ENCODE measurements around the gene TMEM187. TPM values are rescaled to one million over a fixed set of nuclear protein-coding genes. Genes with fewer than 3 reads are reported as not detected.

The TMEM187 gene
- total and polyA plus RNA-seq, 3 donors from 2014 or later = 6.1 to 15.7 (median 13.1) TPM

- intact Hi-C loops (cut with DNase I; ENCODE audit: low total_unique reads) = no loop called here
- 14 to 17% methylated on average over 1 to 5 of the region's 12 CpGs for WGBS, 2 donors
- peak overlapping the region in 1 of 2 donors; percentile 30 for H3K27ac ChIP-seq
- no peaks in the 10 kb centered on the region for H3K9me3 ChIP-seq
- peak overlapping the region in 1 of 2 donors; percentile 88 for H3K4me3 ChIP-seq
- H3K36me3 ChIP-seq (ENCODE audit: low read depth, missing control alignments) = no peaks in the 10 kb centered on the region
- H3K27me3 ChIP-seq = no peaks in the 10 kb centered on the region
- no peak for TF ChIP-seq CTCF (IDR thresholded peaks at IDR 0.05)
- TF ChIP-seq POLR2A (IDR thresholded peaks at IDR 0.05) = no peak
- no peak for DNase-seq
- H3K4me1 ChIP-seq = peaks cover 19% of the 10 kb centered on the region
These were observed 3.8 kb upstream of the TMEM187 start for GRCh38 chrX:153968754-153969124.

- peaks cover 19% of the 10 kb centered on the region for H3K4me1 ChIP-seq
These were observed 3.2 kb upstream of the TMEM187 start for GRCh38 chrX:153969125-153969903.

GRCh38 chrX:153969904-153970356, 2.6 kb upstream of the TMEM187 start:
- WGBS, 2 donors = 1 to 3% methylated on average over 12 to 26 of the region's 26 CpGs
- peak overlapping the region; percentile 74 to 88 for H3K4me3 ChIP-seq
- intact Hi-C loops (cut with DNase I; ENCODE audit: low total_unique reads) = no loop called here
- no peak for TF ChIP-seq POLR2A (IDR thresholded peaks at IDR 0.05)
- no peak for TF ChIP-seq CTCF (IDR thresholded peaks at IDR 0.05)
- no peaks in the 10 kb centered on the region for H3K36me3 ChIP-seq (ENCODE audit: low read depth, missing control alignments)
- no peaks in the 10 kb centered on the region for H3K27me3 ChIP-seq
- peak overlapping the region; percentile 98 to 99 for H3K27ac ChIP-seq
- peak; percentile 43 for DNase-seq
- H3K4me1 ChIP-seq = peaks cover 15% of the 10 kb centered on the region
- no peaks in the 10 kb centered on the region for H3K9me3 ChIP-seq

More at GRCh38 chrX:153969125-153969903, 3.2 kb upstream of the TMEM187 start:
- no peaks in the 10 kb centered on the region for H3K9me3 ChIP-seq
- DNase-seq = no peak
- WGBS, 2 donors = 1 to 5% methylated on average over 8 to 18 of the region's 25 CpGs
- H3K27ac ChIP-seq = peak overlapping the region; percentile 98 to 99
- H3K4me3 ChIP-seq = peak overlapping the region; percentile 74 to 88
- TF ChIP-seq POLR2A (IDR thresholded peaks at IDR 0.05) = no peak
- no peak for TF ChIP-seq CTCF (IDR thresholded peaks at IDR 0.05)
- intact Hi-C loops (cut with DNase I; ENCODE audit: low total_unique reads) = no loop called here
- no peaks in the 10 kb centered on the region for H3K36me3 ChIP-seq (ENCODE audit: low read depth, missing control alignments)
- H3K27me3 ChIP-seq = no peaks in the 10 kb centered on the region

GRCh38 chrX:153970357-153971123, 2.0 kb upstream of the TMEM187 start:
- intact Hi-C loops (cut with DNase I; ENCODE audit: low total_unique reads) = no loop called here
- DNase-seq = peak; percentile 42
- H3K27ac ChIP-seq = peak overlapping the region; percentile 98 to 99
- no peak for TF ChIP-seq POLR2A (IDR thresholded peaks at IDR 0.05)
- no peak for TF ChIP-seq CTCF (IDR thresholded peaks at IDR 0.05)
- H3K4me3 ChIP-seq = peak overlapping the region; percentile 74 to 88
- H3K9me3 ChIP-seq = no peaks in the 10 kb centered on the region
- no peaks in the 10 kb centered on the region for H3K27me3 ChIP-seq
- WGBS, 2 donors = 0% methylated on average over 3 to 37 of the region's 49 CpGs
- H3K4me1 ChIP-seq = peaks cover 12% of the 10 kb centered on the region
- H3K36me3 ChIP-seq (ENCODE audit: low read depth, missing control alignments) = no peaks in the 10 kb centered on the region
